Measurements from ENCODE around the gene DLAT.
"Not testable (repeated sequence)": the region's sequence is repeated elsewhere in the genome, so short reads cannot be mapped to it uniquely, and the experiment has no call there.

The DLAT gene

DNA sequence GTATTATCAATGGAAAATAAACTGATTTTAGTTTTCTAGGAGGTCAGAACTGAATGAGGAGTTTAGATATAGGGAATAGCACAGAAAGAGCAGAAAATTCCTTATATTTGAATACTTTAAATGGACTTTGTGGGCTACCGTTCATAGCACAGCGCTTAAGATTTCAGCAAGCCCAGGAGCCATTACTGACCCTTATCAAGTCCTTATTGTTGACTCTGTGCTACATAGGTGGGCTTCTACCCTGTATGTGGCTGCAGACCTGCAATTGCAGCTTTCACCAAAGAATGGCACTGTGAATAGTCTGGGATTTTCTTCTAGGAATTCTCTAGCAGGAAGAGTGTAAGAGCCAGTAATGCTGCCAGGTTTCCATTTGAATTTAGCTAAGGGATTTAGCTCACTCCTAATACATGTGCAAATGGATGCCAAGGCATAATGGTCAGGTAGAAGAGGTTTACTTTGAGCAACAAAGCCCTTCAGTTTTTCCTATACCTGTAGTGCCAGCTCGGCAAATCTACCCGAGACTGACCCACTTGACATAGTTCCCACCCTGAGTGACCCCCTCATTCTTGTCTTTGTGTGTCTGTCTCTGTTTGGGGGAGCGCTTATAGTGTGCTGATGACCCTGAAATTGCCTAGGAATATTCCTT lies 42.5 kb upstream of the DLAT start:
- no peak for DNase-seq (ENCODE audit: insufficient read length, low spot score)
- no peak for TF ChIP-seq POU2F2 (IDR thresholded peaks at IDR 0.05; ENCODE audit: low read depth, low read length)
- TF ChIP-seq TAF1 (IDR thresholded peaks at IDR 0.05; ENCODE audit: low read depth, low read length): no peak
- no peak for TF ChIP-seq POLR2AphosphoS5 (IDR thresholded peaks at IDR 0.05; ENCODE audit: low read depth, low read length)
- TF ChIP-seq PAX5 (IDR thresholded peaks at IDR 0.05; ENCODE audit: insufficient read depth, low read length, severe bottlenecking): no peak
- TF ChIP-seq SPI1 (IDR thresholded peaks at IDR 0.05; ENCODE audit: low read depth, low read length): no peak
- no peak for TF ChIP-seq POLR2A (IDR thresholded peaks at IDR 0.05; ENCODE audit: low read depth, low read length)
- no peak for FAIRE-seq

DNA sequence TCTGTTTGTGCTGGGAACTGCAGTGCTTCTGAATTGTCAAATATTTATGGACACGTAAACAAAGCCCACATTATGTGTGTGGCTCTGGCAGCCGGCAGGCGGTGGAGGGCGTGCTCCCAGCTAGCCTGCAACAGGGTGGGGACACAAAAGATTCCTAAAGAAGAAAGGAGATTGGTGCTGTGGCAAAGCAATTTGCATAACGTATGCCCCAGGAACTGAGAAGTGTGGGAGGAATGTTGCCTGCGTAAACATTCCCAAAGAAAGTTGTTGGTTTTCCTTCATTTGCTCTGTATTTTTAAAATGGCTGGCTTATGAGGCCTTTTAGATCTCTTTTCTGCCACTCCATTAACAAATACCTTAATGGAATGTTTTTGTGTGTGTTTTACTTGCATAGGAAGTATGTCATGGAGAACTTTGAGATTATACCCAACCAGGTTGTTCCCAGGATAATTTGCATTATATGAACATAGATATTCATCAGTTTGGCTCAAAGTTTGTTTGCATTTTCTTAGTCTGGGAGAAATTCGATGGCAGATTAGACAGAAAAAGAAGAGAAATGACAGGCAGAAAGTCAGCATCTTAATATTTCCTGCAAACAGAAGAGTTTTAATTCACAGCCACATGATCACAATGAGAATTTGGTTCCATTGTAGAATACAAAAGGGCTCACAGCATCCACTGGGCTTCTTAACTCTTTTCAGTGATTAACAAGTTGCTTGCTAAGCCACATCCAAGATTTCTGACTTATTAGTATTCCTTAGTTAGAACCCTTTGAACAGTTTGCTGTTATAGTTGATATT lies 41.8 kb upstream of the DLAT start:
- no peak for TF ChIP-seq POLR2AphosphoS5 (IDR thresholded peaks at IDR 0.05; ENCODE audit: low read depth, low read length)
- no peak for TF ChIP-seq POLR2A (IDR thresholded peaks at IDR 0.05; ENCODE audit: low read depth, low read length)
- no peak for TF ChIP-seq TAF1 (IDR thresholded peaks at IDR 0.05; ENCODE audit: low read depth, low read length)
- TF ChIP-seq SPI1 (IDR thresholded peaks at IDR 0.05; ENCODE audit: low read depth, low read length): no peak
- TF ChIP-seq PAX5 (IDR thresholded peaks at IDR 0.05; ENCODE audit: insufficient read depth, low read length, severe bottlenecking): no peak
- TF ChIP-seq POU2F2 (IDR thresholded peaks at IDR 0.05; ENCODE audit: low read depth, low read length): no peak
- no peak for FAIRE-seq
- DNase-seq (ENCODE audit: insufficient read length, low spot score): no peak

DNA sequence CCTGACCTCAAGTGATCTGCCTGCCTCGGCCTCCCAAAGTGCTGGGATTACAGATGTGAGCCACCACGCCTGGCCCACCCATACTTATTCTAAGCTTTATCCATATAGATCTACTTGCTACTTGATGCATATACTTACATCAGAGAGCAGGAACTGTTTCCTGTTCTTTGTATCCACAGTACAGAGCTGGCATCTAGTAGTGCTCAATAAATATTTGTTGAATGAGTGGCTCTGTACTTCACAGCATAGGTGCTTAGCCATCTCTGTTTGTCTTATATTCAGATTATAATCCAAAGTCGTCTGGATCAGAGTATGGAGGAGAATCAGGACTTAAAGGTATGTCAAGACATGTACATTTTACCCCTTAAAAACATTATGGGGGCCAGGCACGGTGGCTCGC lies 38.6 kb upstream of the DLAT start:
- no peak for TF ChIP-seq PAX5 (IDR thresholded peaks at IDR 0.05; ENCODE audit: insufficient read depth, low read length, severe bottlenecking)
- FAIRE-seq (no peak), DNase-seq (ENCODE audit: insufficient read length, low spot score) (no peak)

DNA sequence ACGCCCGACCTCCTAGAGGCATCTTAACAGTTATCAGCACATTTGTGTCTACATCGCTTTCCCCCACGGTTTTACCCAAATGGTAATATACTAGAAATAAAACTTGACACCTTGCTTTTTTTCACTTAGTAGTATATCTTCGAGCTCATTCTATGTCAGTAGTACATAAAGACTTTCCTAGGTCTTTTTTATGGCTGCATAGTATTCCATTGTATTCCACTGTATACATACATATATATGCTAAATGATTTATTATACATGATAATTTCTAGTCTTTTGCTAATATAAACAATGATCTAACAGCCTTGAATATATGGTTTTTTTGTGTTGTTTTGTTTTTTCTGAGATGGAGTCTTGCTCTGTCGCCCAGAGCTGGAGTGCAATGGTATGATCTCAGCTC lies 34.8 kb upstream of the DLAT start:
- no peak for TF ChIP-seq POLR2AphosphoS5 (IDR thresholded peaks at IDR 0.05; ENCODE audit: low read depth, low read length)
- no peak for TF ChIP-seq PAX5 (IDR thresholded peaks at IDR 0.05; ENCODE audit: insufficient read depth, low read length, severe bottlenecking)
- no peak for TF ChIP-seq SPI1 (IDR thresholded peaks at IDR 0.05; ENCODE audit: low read depth, low read length)
- no peak for TF ChIP-seq POLR2A (IDR thresholded peaks at IDR 0.05; ENCODE audit: low read depth, low read length)
- TF ChIP-seq TAF1 (IDR thresholded peaks at IDR 0.05; ENCODE audit: low read depth, low read length): no peak
- no peak for TF ChIP-seq POU2F2 (IDR thresholded peaks at IDR 0.05; ENCODE audit: low read depth, low read length)
- DNase-seq (ENCODE audit: insufficient read length, low spot score) (no peak), FAIRE-seq (no peak)

DNA sequence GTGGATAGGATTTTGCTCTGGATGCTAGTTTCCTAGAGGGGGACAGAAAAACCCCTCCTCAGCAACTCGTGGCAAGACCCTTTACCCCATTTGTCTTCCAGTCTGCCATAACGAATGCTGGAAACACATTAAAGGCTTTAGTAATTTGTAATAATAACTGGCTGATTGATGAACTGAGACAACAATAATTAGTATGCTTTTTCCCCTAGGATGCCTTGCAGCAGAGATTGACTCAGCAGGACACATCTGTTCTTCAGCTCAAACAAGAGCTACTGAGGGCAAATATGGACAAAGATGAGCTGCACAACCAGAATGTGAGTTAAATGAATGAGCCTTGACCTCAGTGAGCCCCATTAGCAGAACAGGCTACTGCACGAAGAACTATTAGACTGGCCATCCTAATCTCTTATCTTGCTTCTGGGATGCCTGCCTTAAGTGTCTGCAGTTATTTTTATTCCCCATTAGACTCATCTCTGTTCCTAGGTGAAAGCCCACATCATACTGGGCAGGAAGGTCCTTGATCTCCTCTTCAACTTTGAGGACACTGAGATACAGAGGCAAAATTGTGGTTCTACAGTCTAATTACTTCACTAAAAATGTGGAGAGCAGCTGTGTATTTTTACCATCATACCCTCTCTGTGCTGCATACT lies 32.9 kb upstream of the DLAT start:
- DNase-seq (ENCODE audit: insufficient read length, low spot score): no peak
- TF ChIP-seq POLR2AphosphoS5 (IDR thresholded peaks at IDR 0.05; ENCODE audit: low read depth, low read length) (no peak), PAX5 (IDR thresholded peaks at IDR 0.05; ENCODE audit: insufficient read depth, low read length, severe bottlenecking) (no peak), SPI1 (IDR thresholded peaks at IDR 0.05; ENCODE audit: low read depth, low read length) (no peak), TAF1 (IDR thresholded peaks at IDR 0.05; ENCODE audit: low read depth, low read length) (no peak), POU2F2 (IDR thresholded peaks at IDR 0.05; ENCODE audit: low read depth, low read length) (no peak), POLR2A (IDR thresholded peaks at IDR 0.05; ENCODE audit: low read depth, low read length) (no peak)
- FAIRE-seq: no peak

DNA sequence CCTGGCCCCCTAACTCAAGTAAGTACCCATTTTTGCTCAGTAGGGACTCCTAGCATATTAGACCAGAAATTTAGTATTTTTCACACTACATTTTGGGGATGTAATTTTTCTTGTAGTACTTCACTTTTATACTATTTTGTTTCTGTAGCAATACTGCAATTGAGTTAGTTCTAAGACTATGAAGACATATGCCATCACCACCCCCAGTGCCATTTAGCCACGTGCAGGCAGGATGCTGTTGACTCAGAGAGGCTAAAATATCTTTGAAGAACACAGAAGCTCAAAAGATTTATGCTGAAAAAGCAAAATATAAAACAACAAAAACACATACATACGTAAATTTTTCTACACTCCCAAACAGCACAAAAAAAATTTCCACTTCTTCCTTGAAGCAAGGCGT lies 29.1 kb upstream of the DLAT start:
- FAIRE-seq: no peak
- DNase-seq (ENCODE audit: insufficient read length, low spot score): no peak
- TF ChIP-seq SPI1 (IDR thresholded peaks at IDR 0.05; ENCODE audit: low read depth, low read length) (no peak), POLR2A (IDR thresholded peaks at IDR 0.05; ENCODE audit: low read depth, low read length) (no peak), PAX5 (IDR thresholded peaks at IDR 0.05; ENCODE audit: insufficient read depth, low read length, severe bottlenecking) (no peak), POU2F2 (IDR thresholded peaks at IDR 0.05; ENCODE audit: low read depth, low read length) (no peak), TAF1 (IDR thresholded peaks at IDR 0.05; ENCODE audit: low read depth, low read length) (no peak), POLR2AphosphoS5 (IDR thresholded peaks at IDR 0.05; ENCODE audit: low read depth, low read length) (no peak)

DNA sequence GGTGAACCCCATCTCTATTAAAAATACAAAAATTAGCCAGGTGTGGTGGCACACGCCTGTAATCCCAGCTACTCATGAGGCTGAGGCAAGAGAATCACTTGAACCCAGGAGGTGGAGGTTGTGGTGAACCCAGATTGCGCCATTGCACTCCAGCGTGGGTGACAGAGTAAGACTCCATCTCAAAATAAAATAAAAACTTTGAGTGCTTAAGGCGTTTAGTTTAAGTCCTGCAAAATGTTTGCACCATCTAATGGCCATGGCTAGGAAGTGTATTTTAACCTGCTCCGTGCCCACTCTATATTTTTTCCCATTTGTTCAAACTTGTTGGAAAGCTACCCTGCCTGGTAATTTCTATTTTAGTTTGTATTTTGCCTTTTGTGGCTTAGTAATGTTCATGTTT lies 28.5 kb upstream of the DLAT start:
- not testable (repeated sequence) for DNase-seq (ENCODE audit: insufficient read length, low spot score); FAIRE-seq

DNA sequence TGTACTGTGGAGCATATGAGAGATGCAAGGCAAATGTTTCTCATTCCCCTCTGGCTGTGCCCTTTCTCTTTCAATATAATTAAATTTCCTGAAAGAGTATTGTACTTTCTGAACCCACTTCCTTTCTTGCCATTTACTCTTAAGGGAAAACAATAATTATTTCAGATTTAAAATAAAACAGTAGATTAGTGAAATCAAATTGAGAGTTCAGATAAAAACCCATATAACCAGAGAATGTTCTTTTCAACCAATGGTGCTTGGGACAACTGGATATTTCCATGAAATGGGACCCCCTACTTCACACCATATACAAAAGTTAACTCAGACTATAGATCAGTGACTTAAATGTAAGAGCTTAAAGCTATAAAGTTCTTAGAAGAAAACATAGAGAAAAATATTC lies 26.1 kb upstream of the DLAT start:
- DNase-seq (ENCODE audit: insufficient read length, low spot score) (no peak), FAIRE-seq (no peak)
- TF ChIP-seq POLR2A (IDR thresholded peaks at IDR 0.05; ENCODE audit: low read depth, low read length): no peak
- TF ChIP-seq POU2F2 (IDR thresholded peaks at IDR 0.05; ENCODE audit: low read depth, low read length): no peak

DNA sequence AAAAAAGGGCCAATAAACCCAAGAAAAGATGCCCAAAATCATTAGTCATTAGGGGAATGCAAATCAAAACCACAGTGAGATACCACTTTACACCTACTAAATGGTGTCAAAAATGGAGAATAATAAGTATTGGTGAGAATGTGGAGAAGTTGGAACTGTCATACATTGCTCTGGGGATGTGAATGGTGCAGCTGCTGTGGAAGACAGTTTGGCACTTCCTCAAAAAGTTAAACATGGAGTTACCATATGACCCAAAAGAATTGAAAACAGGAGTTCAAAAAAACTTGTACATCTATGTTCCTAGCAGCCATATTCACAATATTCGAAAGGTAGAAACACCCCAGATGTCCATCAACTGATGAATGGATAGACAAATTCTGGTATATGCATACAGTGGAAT lies 24.5 kb upstream of the DLAT start:
- peak; percentile 34; the same call in 1 of the 2 replicates for TF ChIP-seq SPI1 (IDR thresholded peaks at IDR 0.05; ENCODE audit: low read depth, low read length)
- no peak for TF ChIP-seq TAF1 (IDR thresholded peaks at IDR 0.05; ENCODE audit: low read depth, low read length)
- DNase-seq (ENCODE audit: insufficient read length, low spot score): no peak
- FAIRE-seq: no peak

DNA sequence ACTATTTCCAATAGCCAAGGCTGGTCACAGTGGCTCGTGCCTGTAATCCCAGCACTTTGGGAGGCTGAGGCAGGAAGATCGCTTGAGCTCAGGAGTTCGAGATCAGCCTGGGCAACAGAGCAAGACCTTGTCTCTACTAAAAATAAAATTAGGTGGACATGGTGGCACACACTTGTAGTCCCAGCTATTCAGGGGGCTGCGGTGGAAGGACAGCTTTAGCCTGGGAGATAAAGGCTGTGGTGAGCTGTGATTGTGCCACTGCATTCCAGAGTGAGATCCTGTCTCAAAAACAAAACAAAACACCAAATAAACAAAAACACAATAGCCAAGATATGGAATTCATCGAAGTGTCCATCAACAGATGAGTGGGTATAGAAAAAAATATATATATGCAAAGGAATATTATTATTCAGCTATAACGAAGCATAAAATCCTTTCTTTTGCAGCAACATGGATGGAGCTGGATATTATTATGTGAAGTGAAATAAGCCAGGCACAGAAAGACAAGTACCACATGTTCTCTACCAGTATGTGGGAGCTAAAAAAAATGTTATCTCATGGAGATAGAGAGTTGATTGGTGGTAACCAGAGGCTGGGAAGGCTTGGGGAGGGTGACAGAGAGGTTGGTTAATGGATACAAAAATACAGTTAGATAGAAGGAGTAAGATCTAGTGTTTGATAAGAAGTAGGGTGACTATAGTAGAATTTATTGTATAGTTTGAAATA lies 22.6 kb upstream of the DLAT start:
- no peak for TF ChIP-seq POLR2A (IDR thresholded peaks at IDR 0.05; ENCODE audit: low read depth, low read length)
- no peak for TF ChIP-seq TAF1 (IDR thresholded peaks at IDR 0.05; ENCODE audit: low read depth, low read length)
- no peak for TF ChIP-seq SPI1 (IDR thresholded peaks at IDR 0.05; ENCODE audit: low read depth, low read length)
- TF ChIP-seq POLR2AphosphoS5 (IDR thresholded peaks at IDR 0.05; ENCODE audit: low read depth, low read length): no peak
- no peak for TF ChIP-seq PAX5 (IDR thresholded peaks at IDR 0.05; ENCODE audit: insufficient read depth, low read length, severe bottlenecking)
- no peak for TF ChIP-seq POU2F2 (IDR thresholded peaks at IDR 0.05; ENCODE audit: low read depth, low read length)
- no peak for DNase-seq (ENCODE audit: insufficient read length, low spot score)
- FAIRE-seq: no peak

All from GM12891 (cell line).